Non-pigmented ciliary epithelial cell (primary cell): Measurements from ENCODE around the gene PTRH1.

ENCODE experiments used
- DNase-seq: peaks from one replicate; pipeline ENCODE4 v3.0.0-alpha.2; 2010; ENCODE audit warnings: low read depth

PTRH1 gene

DNA sequence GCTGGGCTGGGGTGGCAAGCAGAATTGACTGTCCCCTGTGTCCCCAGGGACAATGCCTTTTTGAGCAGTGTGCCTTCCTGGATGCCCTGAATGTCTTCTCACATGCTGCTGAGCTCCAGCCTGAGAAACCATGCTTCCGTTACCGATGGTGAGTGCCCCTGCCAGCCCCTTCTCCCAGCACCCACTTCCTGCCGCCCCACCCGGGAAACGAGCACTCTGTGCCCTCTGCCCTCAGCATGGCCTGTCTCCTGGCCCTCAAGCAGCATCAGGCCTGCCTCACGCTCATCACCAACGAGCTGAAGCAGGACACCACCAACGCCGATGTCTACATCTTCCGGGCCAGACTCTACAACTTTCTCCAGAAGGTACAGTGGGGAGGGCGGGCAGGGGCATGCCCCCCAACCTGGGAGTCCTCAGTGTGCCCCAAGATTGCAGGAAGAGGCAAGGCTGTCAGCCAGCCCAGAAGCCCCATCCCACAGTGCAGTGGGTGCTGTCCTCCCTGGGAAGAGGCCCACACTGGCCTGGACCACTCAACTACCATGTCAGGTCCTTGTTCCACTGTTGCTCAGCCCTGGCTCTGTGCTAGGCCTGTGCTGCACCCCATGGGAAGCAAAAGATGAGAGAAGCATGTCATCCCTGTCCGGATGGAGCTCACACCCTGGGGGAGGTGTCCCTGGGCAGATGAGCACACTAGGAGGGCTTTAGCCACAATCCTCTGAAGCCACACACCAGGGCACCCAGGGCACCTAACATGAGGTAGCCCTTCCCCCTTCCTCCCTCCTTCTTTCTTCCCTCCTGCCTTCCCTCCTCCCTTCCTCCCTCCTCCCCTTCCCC lies 4.8 kb upstream of the PTRH1 start:
- DNase-seq = no peak

GRCh38 chr9:127717766-127718165 lies 2.3 kb upstream of the PTRH1 start:
- DNase-seq = no peak

DNA sequence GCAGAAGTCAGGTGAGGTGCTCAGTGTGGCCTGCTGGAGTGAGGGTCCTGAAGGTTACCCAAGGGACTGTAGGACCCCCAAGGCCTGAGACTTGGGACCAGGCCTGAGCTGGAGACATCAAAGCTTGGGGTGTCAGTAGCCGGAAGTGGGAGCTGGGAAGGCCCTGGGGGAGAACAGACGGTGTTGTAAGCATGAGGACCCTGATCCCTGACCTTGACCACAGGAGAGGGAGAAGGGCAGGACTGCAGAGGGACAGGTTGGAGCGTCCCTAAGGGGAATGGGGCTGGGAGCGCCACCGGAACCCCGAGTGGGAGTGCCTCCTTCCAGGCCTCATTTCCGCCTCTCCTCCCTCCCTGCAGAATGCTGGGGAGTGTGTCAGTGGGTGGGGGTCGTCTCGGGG lies 949 bp upstream of the PTRH1 start:
- no peak for DNase-seq

DNA sequence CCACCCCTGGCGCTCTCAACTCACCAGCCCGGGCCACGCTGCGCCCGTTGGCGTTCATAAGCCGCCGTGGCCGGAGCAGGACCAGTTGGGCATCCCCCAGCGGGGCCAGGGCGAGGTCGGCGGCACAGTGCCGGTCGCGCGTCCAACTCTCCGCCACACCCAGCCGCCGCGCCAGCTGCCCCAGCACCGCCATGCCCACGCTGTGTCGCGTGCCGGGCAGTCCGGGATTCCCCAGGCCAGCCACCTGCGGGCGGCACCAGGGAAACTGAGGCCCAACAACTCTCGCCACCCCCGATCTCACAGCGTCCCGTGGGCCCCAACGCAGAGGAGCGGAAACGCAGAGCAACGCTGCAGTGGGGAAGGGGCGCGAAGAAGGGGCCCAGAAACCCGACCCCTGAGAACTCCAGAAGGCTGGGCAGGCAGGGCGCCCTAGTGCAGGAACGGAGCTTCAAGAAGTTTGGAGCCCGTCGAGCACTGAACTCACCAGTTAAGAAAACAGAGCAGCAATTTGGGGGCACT lies 453 bp downstream of the PTRH1 start:
- no peak for DNase-seq

GRCh38 chr9:127714020-127714750 lies 1.3 kb downstream of the PTRH1 start:
- DNase-seq = no peak

DNA sequence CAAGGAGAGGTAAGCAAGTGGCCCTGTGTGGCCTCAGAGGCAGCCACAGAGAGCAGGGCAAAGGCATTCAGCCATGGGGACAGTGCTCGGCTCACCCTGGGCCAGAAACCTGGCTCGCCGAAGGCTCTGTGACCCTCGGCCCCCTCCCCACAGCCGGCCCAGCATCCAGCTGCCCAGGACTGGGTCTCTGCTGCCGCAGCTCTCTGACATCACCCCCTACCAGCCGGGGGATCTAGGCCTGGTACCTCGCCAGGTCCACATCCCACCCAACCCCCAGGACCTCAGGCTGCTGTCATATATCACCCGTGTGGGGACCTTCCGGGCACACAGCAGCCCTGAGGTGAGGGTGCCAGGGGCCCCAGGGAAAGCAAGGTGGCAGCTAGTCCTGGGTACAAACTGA lies 2.6 kb downstream of the PTRH1 start:
- no peak for DNase-seq

- no peak for DNase-seq
Measured at GRCh38 chr9:127712371-127712770, 3.1 kb downstream of the PTRH1 start.

DNA sequence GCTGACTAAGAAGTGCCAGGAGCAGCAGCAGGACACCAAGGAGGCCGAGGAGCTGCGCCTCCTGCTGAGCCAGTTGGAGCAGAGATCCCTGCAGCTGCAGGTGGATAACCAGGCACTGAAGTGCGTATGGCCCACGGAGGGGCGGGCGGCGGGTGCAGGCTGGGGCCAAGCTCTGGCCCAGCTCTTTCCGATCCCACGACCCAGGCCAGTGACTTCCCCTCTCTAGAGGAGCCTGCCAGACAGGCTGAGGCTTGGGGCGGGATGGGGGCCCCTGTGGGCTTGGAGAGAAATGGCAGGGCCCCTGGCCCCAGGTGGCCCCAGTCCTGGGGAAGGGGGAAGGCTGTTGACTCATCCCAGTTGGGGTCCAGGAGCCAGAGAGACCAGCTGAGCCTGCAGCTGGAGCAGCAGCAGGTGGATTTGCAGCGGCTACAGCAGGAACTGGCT lies 3.6 kb downstream of the PTRH1 start:
- no peak for DNase-seq

GRCh38 chr9:127711226-127711701 lies 4.2 kb downstream of the PTRH1 start:
- no peak for DNase-seq

DNA sequence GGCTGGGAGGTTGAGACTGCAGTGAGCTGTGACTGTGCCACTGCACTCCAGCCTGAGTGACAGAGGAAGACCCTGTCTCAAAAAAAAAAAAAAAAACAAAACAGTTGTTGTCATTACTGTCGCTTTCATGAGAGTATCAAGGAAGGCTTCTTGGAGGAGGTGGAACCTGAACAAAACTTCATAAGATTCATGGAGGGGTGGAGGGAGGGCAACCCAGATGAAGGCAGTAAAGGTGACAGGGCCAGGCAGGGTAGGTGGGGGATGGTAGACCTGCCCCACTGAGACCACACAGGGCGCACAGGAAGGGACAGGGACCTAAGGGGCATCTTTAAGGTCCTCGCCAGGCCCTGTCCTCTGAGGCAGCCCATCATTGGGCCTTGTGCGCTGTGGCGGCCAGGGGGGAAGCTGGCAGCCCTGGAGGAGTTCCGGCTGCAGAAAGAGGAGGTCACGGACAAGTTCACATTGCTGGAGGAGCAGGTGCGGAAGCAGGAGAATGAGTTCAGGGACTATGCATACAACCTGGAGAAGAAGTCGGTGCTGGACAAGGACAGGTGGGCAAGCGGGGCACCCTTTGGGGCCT lies 5.2 kb downstream of the PTRH1 start:
- DNase-seq = no peak

DNA sequence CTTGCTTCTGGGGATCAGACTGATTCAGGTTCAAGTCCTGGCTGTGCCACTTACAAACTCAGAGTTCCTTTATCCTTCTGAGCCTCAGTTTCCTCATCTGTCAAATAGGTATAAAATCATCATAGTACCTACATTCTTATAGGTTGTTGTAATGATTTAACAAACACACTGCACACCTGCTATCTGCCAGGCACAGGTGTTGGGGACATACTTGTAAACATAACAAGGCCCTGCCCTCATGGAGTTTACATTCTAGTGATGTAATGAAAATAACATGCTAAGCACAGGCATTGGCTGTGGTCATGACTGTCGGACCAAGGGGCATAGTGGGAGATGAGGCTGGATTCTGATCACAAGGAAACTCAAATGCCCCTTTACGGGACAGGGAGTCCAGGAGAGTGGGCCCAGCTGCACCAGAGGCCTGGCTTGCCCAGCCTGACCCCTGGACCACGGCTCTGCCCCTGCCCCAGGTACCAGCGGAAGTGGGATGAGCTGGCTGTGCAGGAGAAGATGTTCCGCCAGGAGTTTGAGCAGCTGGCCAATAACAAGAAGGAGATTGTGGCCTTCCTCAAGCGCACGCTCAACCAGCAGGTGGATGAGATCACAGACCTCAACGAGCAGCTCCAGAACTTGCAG lies 6.4 kb downstream of the PTRH1 start:
- no peak for DNase-seq

GRCh38 chr9:127707766-127708165 lies 7.7 kb downstream of the PTRH1 start:
- no peak for DNase-seq

GRCh38 chr9:127706836-127707241 lies 8.6 kb downstream of the PTRH1 start, which contains the start of gene CFAP157:
Gene CFAP157, plus strand, starts transcription at chr9:127706988. Its CDS starts 44 bp downstream, at chr9:127707032.
- no peak for DNase-seq

DNA sequence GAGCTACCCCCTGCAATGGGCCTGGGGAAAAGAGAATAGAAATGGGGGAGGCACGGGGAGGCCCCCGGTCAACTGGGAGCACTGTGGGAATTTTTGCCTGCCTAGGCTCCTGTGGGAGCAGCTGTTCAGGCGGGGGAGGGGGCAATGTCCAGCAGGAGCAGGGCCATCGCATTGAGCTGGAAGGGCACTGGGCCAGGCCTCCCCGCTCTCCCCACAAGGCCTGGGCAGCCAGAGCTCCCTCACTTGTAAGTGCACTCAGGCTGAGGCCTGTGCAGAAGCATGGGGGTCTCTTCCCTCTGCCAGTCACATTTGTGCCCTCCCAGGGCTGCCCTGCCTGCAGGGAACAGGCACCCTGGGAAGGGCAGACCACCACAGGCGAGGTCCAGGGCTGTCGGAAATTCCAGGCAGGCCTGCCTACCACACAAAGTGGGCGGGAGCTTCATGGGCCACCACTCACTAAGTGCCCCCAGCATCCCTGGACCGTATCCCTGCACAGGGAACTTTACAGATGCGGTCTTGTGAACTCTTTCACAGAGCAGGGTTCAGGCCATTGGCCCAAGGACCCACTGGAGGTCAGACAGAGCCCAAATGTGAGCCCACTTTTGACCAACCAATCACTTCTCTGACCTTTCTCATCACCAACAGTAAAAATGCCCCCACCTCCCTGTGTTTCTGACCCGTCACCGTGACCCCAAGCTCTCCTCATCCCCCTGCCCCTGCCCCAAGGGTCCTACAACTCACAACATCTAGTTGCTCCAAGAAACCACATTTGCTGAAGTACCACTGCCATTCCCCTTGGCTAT lies 9.7 kb downstream of the PTRH1 start:
- no peak for DNase-seq

- DNase-seq = no peak
Measured at GRCh38 chr9:127703289-127703946, 12.0 kb downstream of the PTRH1 start.

- no peak for DNase-seq
Measured at GRCh38 chr9:127700594-127701255, 14.7 kb downstream of the PTRH1 start.

DNA sequence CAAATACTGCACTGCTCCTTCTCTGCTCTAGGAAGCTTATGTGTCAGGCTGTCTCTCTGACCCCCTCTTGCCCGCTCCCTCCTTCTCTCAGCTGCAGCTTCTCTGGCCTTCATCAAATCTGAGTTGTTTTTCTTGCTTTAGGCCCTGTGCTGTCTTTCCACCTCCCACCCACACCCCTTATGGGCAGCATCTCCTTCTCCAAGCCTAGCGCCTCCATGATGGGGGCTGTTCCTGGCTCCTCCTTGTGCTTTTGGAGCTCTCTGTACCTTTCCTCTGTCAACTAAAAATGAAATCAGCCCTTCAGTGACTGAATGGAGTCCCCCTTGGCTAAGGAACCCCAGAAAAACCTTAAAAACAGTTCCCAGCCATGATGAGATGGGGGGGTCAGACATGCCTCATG lies 15.3 kb downstream of the PTRH1 start:
- no peak for DNase-seq

DNA sequence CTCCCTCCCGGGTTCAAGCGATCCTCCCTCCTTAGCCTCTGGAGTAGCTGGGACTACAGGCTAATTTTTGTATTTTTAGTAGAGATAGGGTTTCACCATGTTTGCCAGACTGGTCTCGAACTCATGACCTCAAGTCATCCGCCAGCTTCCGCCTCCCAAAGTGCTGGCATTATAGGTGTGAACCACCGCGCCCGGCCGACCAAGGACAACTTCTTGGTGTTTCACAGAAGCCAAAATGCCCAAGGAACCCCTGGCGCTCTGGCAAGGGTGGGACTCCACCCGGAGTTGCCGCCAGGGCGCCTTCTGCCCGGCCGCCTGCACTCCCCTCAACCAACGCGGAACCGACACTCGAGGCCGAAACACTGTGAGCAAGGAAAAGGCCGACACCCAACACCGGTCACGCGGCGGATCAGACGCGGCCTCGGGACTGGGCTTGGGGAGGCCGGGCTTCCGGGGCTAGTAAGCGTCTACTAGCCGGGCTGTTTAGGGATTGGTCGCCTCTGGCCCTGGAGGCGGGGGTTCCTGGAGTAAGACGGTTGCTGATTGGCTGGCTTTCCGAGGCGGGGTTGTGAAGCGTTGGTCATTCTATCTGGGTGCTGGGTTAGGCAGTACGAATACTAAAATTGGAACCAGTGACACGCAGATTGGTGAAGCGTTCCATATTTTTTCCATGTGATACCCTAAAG lies 16.3 kb downstream of the PTRH1 start:
- DNase-seq = peak; percentile 94

GRCh38 chr9:127698386-127698785 lies 17.1 kb downstream of the PTRH1 start:
- no peak for DNase-seq

- no peak for DNase-seq
Measured at GRCh38 chr9:127697575-127697974, 17.9 kb downstream of the PTRH1 start.
